ENCODE measurements around the gene LUC7L2. TPM values are rescaled to one million over a fixed set of nuclear protein-coding genes. Genes with fewer than 3 reads are reported as not detected.

LUC7L2 gene
- total and polyA plus RNA-seq, 10 of the 15 experiments (the other 5 are each of a cell fraction or from before 2014, with no cell fraction given), result 31.7 to 98.7 (median 68.6) TPM

DNA sequence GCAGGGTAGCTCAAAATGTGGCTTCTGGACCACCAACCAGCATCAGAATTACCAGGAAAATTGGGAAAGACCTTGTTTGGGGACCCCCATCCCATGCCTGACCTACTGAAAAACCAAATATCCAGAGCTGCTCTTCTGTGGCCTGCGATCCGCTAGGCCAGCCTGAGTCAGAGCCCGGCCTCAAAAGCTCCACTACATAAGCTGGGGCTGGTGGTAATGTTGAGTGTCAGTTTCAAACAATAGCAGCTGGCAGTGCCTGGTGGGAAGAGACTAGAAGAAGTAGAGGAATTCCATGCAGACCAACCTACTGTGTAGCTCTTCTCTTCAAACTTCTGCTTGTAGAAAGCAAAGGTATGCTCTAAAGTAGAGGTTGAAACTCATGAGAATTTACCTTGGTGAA is 71.8 kb downstream of the LUC7L2 start:
- H3K4me1 ChIP-seq (ENCODE audit: control insufficient read depth, insufficient read depth, low read length), result no peaks in the 10 kb centered on the region
- ATAC-seq (no peak), DNase-seq (ENCODE audit: low read depth, low spot score) (no peak), FAIRE-seq (no peak)
- intact Hi-C loops (cut with micrococcal nuclease; ENCODE audit: unreplicated experiment), result loop anchor here (5.0 kb wide), 2 partner anchors 66 to 186 kb away; no protein-coding TSS in a partner anchor
- CTCF ChIA-PET, result interaction anchor here (0.7 to 1.7 kb wide), 6 partner anchors 51 to 571 kb away, joined by 3 to 5 read pairs (median 3); no protein-coding TSS in a partner anchor
- H3K9ac ChIP-seq (ENCODE audit: control insufficient read depth, insufficient read depth, low read length), result no peak overlapping the region
- H3K27ac ChIP-seq (ENCODE audit: control insufficient read depth, insufficient read depth), result no peak overlapping the region
- no TSS peak for BruUV-seq (replicated peaks)
- H3K36me3 ChIP-seq (ENCODE audit: control insufficient read depth in 2 of 2, insufficient read depth in 2 of 2, low read length in 1 of 2), result peaks cover 0 to 1% of the 10 kb centered on the region in 2 experiments; a peak in 2 of 4 replicates
- no peak for TF ChIP-seq POU2F2 (IDR thresholded peaks at IDR 0.05; ENCODE audit: borderline replicate concordance, low read depth, low read length)
- no peak for TF ChIP-seq SMAD5 (IDR thresholded peaks at IDR 0.05; ENCODE audit: low read depth)
- H3K79me2 ChIP-seq (ENCODE audit: control insufficient read depth, insufficient read depth, low read length), result no peaks in the 10 kb centered on the region
- 94% methylated on average over 3 of the region's 3 CpGs for WGBS (ENCODE audit: insufficient coverage, insufficient replicate concordance, low lambda C conversion rate, missing lambda C conversion rate)
- no peaks in the 10 kb centered on the region for H3K27me3 ChIP-seq (replicated peaks in 1 of 2; ENCODE audit: control insufficient read depth in 2 of 2, insufficient read depth in 2 of 2, low read length in 1 of 2)
- H3K9me3 ChIP-seq (replicated peaks; ENCODE audit: control insufficient read depth, insufficient read depth, low read length), result no peaks in the 10 kb centered on the region
- SMC1A ChIA-PET (ENCODE audit: uncharacterized antibody, unreplicated experiment), result interaction anchor here (0.6 to 1.5 kb wide), 3 partner anchors 14 to 188 kb away, joined by 3 read pairs; no protein-coding TSS in a partner anchor
- no peak overlapping the region for H2AFZ ChIP-seq (ENCODE audit: control insufficient read depth, low read depth, low read length)
- no peaks in the 10 kb centered on the region for H4K20me1 ChIP-seq (ENCODE audit: control insufficient read depth, insufficient read depth)
- H3K4me2 ChIP-seq (ENCODE audit: control insufficient read depth, insufficient read depth), result no peak overlapping the region
- POLR2A ChIA-PET, result interaction anchor here (0.6 kb wide), 2 partner anchors 14 to 408 kb away, joined by 3 to 6 read pairs; no protein-coding TSS in a partner anchor
- RAD21 ChIA-PET (ENCODE audit: unreplicated experiment), result interaction anchor here (0.7 kb wide), 1 partner anchor 328 kb away, joined by 3 read pairs; no protein-coding TSS in a partner anchor
- no peak overlapping the region for H3K4me3 ChIP-seq
- in situ Hi-C loops (cut with MboI), result no loop called here

- ATAC-seq (no peak), DNase-seq (ENCODE audit: low read depth, low spot score) (no peak), FAIRE-seq (no peak)
- Histone ChIP-seq H3K27me3 (replicated peaks in 1 of 2; ENCODE audit: control insufficient read depth in 2 of 2, insufficient read depth in 2 of 2, low read length in 1 of 2) (no peaks in the 10 kb centered on the region), H2AFZ (ENCODE audit: control insufficient read depth, low read depth, low read length) (no peak overlapping the region), H3K27ac (ENCODE audit: control insufficient read depth, insufficient read depth) (no peak overlapping the region), H3K4me3 (no peak overlapping the region), H3K4me2 (ENCODE audit: control insufficient read depth, insufficient read depth) (no peak overlapping the region), H3K79me2 (ENCODE audit: control insufficient read depth, insufficient read depth, low read length) (no peaks in the 10 kb centered on the region), H3K4me1 (ENCODE audit: control insufficient read depth, insufficient read depth, low read length) (no peaks in the 10 kb centered on the region), H3K9me3 (replicated peaks; ENCODE audit: control insufficient read depth, insufficient read depth, low read length) (no peaks in the 10 kb centered on the region), H3K36me3 (ENCODE audit: control insufficient read depth in 2 of 2, insufficient read depth in 2 of 2, low read length in 1 of 2) (no peaks in the 10 kb centered on the region; a peak in 1 of 4 replicates), H3K9ac (ENCODE audit: control insufficient read depth, insufficient read depth, low read length) (no peak overlapping the region), H4K20me1 (ENCODE audit: control insufficient read depth, insufficient read depth) (no peaks in the 10 kb centered on the region)
- no peak for TF ChIP-seq SMAD1 (IDR thresholded peaks at IDR 0.05; ENCODE audit: low read depth, partially characterized antibody)
- no peak for TF ChIP-seq TCF7 (IDR thresholded peaks at IDR 0.05; ENCODE audit: borderline replicate concordance)
- no peak for TF ChIP-seq ATF2 (IDR thresholded peaks at IDR 0.05; ENCODE audit: low read length)
- no peak for TF ChIP-seq SIN3A (IDR thresholded peaks at IDR 0.05; ENCODE audit: low read depth, low read length)
- no peak for TF ChIP-seq STAT3 (IDR thresholded peaks at IDR 0.05; ENCODE audit: low read depth, low read length)
- TF ChIP-seq BMI1 (IDR thresholded peaks at IDR 0.05; ENCODE audit: borderline replicate concordance), result no peak
- no peak for TF ChIP-seq EGR1 (IDR thresholded peaks at IDR 0.05; ENCODE audit: borderline replicate concordance in 1 of 2, low read depth in 2 of 2, low read length in 2 of 2)
- no peak for TF ChIP-seq CHD1 (IDR thresholded peaks at IDR 0.05; ENCODE audit: low read depth, low read length)
- TF ChIP-seq ZZZ3 (IDR thresholded peaks at IDR 0.05; ENCODE audit: control insufficient read depth, insufficient read length, low read depth), result no peak
- ChIA-PET RAD21 (ENCODE audit: unreplicated experiment) (interaction anchor here (0.6 kb wide), 1 partner anchor 562 kb away, joined by 3 read pairs; no protein-coding TSS in a partner anchor), POLR2A (no interaction called here), CTCF (interaction anchor here (0.6 to 1.1 kb wide), 2 partner anchors 182 to 642 kb away, joined by 3 to 4 read pairs; no protein-coding TSS in a partner anchor), SMC1A (ENCODE audit: uncharacterized antibody, unreplicated experiment) (no interaction called here)
- intact Hi-C loops (cut with micrococcal nuclease; ENCODE audit: unreplicated experiment) (no loop called here), in situ Hi-C loops (cut with MboI) (loop anchor here (5.0 kb wide), 1 partner anchor 565 kb away; no protein-coding TSS in a partner anchor)
- WGBS (ENCODE audit: insufficient coverage, insufficient replicate concordance, low lambda C conversion rate, missing lambda C conversion rate), result 93% methylated on average over 9 of the region's 9 CpGs
- BruUV-seq (replicated peaks), result no TSS peak
These were observed 77.1 kb downstream of the LUC7L2 start for GRCh38 chr7:139436806-139437205.
